Measurements from ENCODE around the gene FOXB1. TPM values are rescaled to one million over a fixed set of nuclear protein-coding genes. Genes with fewer than 3 reads are reported as not detected.

FOXB1 gene
- polyA plus RNA-seq, 1 donor (not counting 4 experiments of a cell fraction or from before 2014, with no cell fraction given): not detected

DNA sequence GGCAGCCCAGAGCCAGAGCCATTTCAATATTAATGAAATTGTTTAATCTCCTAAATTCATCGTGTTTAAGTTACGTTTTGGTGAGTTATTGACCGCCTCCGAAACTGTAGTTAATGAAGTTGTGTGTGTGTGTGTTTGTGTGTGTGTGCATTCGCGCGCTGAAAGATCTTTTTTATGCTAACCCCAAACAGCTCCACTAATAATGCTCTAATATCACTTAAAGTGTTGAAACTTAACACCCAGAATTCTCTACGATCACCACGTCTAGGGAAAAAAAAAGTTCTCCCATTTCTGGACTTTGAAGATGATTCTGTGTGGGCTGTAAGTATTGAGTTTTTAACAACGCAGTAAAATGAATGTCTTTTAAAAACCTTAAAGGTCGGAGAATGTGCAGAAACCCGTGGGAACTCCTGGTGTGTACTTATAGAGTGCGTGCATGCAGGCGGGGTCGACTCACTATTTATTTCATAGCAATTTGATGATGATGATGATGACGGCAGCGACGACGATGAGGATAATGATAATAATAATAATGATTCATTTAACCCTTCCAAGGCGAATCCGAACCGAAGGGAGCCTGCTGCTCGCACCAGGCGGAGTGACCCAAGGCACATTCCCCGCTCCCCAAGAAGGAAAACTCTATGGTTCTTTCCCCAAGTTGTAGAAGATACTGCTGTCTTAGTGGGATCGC lies 1.4 kb upstream of the FOXB1 start:
- no peak overlapping the region for H3K9ac ChIP-seq (ENCODE audit: control insufficient read depth, extremely low read depth, insufficient read depth, low read length)
- TF ChIP-seq, protein P1, sequence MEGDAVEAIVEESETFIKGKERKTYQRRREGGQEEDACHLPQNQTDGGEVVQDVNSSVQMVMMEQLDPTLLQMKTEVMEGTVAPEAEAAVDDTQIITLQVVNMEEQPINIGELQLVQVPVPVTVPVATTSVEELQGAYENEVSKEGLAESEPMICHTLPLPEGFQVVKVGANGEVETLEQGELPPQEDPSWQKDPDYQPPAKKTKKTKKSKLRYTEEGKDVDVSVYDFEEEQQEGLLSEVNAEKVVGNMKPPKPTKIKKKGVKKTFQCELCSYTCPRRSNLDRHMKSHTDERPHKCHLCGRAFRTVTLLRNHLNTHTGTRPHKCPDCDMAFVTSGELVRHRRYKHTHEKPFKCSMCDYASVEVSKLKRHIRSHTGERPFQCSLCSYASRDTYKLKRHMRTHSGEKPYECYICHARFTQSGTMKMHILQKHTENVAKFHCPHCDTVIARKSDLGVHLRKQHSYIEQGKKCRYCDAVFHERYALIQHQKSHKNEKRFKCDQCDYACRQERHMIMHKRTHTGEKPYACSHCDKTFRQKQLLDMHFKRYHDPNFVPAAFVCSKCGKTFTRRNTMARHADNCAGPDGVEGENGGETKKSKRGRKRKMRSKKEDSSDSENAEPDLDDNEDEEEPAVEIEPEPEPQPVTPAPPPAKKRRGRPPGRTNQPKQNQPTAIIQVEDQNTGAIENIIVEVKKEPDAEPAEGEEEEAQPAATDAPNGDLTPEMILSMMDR (optimal IDR thresholded peaks at IDR 0.05 in 1 of 3, IDR thresholded peaks at IDR 0.05 in 1 of 3, conservative IDR thresholded peaks at IDR 0.05 in 1 of 3; ENCODE audit: extremely low read depth in 1 of 3, insufficient read depth in 2 of 3, low read length in 3 of 3): no peak
- peak; percentile 67 for TF ChIP-seq EZH2 (IDR thresholded peaks at IDR 0.05; ENCODE audit: low read length)
- H2AFZ ChIP-seq (ENCODE audit: control insufficient read depth, low read length): no peak overlapping the region
- H3K9me1 ChIP-seq (ENCODE audit: control insufficient read depth, extremely low read depth, insufficient read depth, low read length): no peaks in the 10 kb centered on the region
- peaks cover 94% of the 10 kb centered on the region for H3K27me3 ChIP-seq (ENCODE audit: control insufficient read depth, extremely low read depth, insufficient read depth, low read length)
- no peak for FAIRE-seq
- no peak overlapping the region for H3K4me3 ChIP-seq (ENCODE audit: control insufficient read depth in 2 of 3, extremely low read depth in 1 of 3, insufficient read depth in 2 of 3, low read depth in 1 of 3, low read length in 3 of 3)
- H4K20me1 ChIP-seq (ENCODE audit: control insufficient read depth, extremely low read depth, insufficient read depth, low read length): peaks cover 7% of the 10 kb centered on the region
- DNase-seq (ENCODE audit: low read depth, low spot score): no peak
- peaks cover 22% of the 10 kb centered on the region for H3K4me1 ChIP-seq (ENCODE audit: control insufficient read depth, extremely low read depth, insufficient read depth, low read length)
- no peaks in the 10 kb centered on the region for H3K36me3 ChIP-seq (ENCODE audit: control insufficient read depth in 2 of 2, extremely low read depth in 1 of 2, insufficient read depth in 2 of 2, low read length in 2 of 2)
- H3K27ac ChIP-seq (ENCODE audit: control insufficient read depth, insufficient read depth, low read length): no peak overlapping the region
- no peaks in the 10 kb centered on the region for H3K79me2 ChIP-seq (ENCODE audit: control insufficient read depth, insufficient read depth, low read length)
- dilution Hi-C loops (cut with MboI; ENCODE audit: extremely low pct_ligation_motif_present, low sequenced_read_pairs): no loop called here
- H3K4me2 ChIP-seq (ENCODE audit: control insufficient read depth, extremely low read depth, insufficient read depth, low read depth, low read length): no peak overlapping the region
- H3K9me3 ChIP-seq (ENCODE audit: control insufficient read depth, low read depth, low read length): peaks cover 1% of the 10 kb centered on the region

DNA sequence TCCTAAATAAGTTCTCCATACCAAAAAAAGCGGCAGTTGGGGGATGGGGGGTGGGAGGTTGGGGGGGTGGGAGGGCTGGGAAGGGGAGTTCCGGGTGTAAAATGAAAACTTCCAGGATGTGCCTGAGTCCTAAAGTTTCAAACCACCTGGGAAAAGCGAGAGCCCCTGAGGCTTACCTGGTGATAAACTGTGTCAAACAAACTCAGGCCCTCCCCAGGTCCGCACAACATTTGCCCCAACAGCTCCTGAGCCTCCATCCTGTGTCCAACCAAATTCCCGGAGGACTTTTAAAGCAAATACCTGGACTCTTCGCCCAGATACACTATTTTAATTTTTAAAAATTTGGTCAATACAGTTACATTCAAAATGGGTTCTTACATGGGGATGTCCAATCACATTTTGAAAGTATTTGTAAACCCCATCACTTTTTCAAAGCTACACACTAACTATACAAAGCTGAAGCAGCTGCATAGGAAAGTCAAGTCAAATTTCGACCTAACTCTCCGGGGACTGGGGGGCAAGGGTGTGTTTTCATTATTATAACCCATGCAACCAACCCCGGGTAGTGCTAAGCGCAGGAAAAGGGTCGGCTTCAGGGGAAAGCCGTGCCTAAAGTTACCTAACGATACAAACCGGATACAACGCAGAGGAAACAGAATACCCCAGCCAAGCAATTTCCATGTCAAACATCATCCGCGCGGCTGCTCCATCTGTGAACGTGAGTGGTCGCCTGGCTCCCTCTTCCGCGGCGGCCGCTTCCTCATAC lies 685 bp upstream of the FOXB1 start:
- dilution Hi-C loops (cut with MboI; ENCODE audit: extremely low pct_ligation_motif_present, low sequenced_read_pairs): no loop called here
- FAIRE-seq (no peak), DNase-seq (ENCODE audit: low read depth, low spot score) (no peak)
- H3K9ac ChIP-seq (ENCODE audit: control insufficient read depth, extremely low read depth, insufficient read depth, low read length): no peak overlapping the region
- peak overlapping the region; percentile 69 for H3K4me2 ChIP-seq (ENCODE audit: control insufficient read depth, extremely low read depth, insufficient read depth, low read depth, low read length)
- peaks cover 90% of the 10 kb centered on the region for H3K27me3 ChIP-seq (ENCODE audit: control insufficient read depth, extremely low read depth, insufficient read depth, low read length)
- H3K36me3 ChIP-seq (ENCODE audit: control insufficient read depth in 2 of 2, extremely low read depth in 1 of 2, insufficient read depth in 2 of 2, low read length in 2 of 2): no peaks in the 10 kb centered on the region
- H3K9me3 ChIP-seq (ENCODE audit: control insufficient read depth, low read depth, low read length): peaks cover 1% of the 10 kb centered on the region
- H3K4me1 ChIP-seq (ENCODE audit: control insufficient read depth, extremely low read depth, insufficient read depth, low read length): peaks cover 22% of the 10 kb centered on the region
- H3K4me3 ChIP-seq (ENCODE audit: control insufficient read depth in 2 of 3, extremely low read depth in 1 of 3, insufficient read depth in 2 of 3, low read depth in 1 of 3, low read length in 3 of 3): no peak overlapping the region
- TF ChIP-seq EZH2 (IDR thresholded peaks at IDR 0.05; ENCODE audit: low read length): peak; percentile 88
- TF ChIP-seq, protein P1 (optimal IDR thresholded peaks at IDR 0.05 in 1 of 3, IDR thresholded peaks at IDR 0.05 in 1 of 3, conservative IDR thresholded peaks at IDR 0.05 in 1 of 3; ENCODE audit: extremely low read depth in 1 of 3, insufficient read depth in 2 of 3, low read length in 3 of 3): no peak
- H2AFZ ChIP-seq (ENCODE audit: control insufficient read depth, low read length): no peak overlapping the region
- no peaks in the 10 kb centered on the region for H3K79me2 ChIP-seq (ENCODE audit: control insufficient read depth, insufficient read depth, low read length)
- H3K9me1 ChIP-seq (ENCODE audit: control insufficient read depth, extremely low read depth, insufficient read depth, low read length): no peaks in the 10 kb centered on the region
- no peak overlapping the region for H3K27ac ChIP-seq (ENCODE audit: control insufficient read depth, insufficient read depth, low read length)
- H4K20me1 ChIP-seq (ENCODE audit: control insufficient read depth, extremely low read depth, insufficient read depth, low read length): peaks cover 5% of the 10 kb centered on the region

Measured in keratinocyte (primary cell).